GM21423 (cell line): ENCODE results near the gene RNF5.
"Not testable (repeated sequence)": the region's sequence is repeated elsewhere in the genome, so short reads cannot be mapped to it uniquely, and the experiment has no call there.

Experiments
- ATAC-seq: cut with Tn5 transposase; IDR thresholded peaks from one replicate; pipeline ENCODE4 v1.9.1; 2021; ENCODE audit warnings: mild to moderate bottlenecking, moderate library complexity; ENCODE audit not compliant: unreplicated experiment

RNF5 gene

DNA sequence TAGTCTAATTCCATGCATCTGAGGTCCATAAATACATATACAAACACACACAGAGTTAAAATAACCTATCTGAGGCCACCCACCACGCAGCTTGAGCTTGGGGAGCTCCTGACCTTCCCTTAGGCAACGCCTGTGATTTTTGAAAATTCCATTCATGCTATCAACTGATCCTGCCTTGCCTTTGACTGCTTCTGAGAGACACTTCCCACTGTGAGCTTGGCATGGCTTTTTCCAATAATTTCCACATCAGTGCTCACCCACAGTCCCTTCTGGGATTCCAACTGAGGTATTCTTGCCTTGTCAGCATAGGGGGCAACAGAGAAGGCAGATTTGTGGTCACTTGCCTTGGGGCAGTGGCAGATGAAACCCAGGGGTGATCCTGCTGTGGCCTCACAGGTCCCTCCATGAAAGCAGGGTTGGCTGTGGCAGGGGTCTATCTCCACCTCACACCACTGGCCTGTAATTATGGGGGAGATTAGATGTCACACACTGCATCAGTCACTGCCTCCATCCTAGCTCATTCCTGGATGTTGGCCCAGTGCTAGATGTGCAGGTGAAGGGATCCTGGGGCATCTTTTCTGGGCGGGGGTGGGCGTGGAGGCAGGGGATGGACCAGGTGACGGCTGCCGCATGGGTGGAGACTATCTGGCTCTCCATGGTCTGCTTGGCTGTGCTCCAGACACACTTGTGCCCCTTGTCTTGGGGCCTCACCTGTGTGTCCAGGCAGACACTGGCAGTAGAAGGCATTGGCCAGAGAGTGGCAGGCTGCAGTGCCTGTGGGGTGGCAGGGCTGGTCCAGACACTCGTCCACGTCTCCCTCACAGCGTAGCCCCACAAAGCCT lies 25.4 kb downstream of the RNF5 start:
- ATAC-seq, result no peak

DNA sequence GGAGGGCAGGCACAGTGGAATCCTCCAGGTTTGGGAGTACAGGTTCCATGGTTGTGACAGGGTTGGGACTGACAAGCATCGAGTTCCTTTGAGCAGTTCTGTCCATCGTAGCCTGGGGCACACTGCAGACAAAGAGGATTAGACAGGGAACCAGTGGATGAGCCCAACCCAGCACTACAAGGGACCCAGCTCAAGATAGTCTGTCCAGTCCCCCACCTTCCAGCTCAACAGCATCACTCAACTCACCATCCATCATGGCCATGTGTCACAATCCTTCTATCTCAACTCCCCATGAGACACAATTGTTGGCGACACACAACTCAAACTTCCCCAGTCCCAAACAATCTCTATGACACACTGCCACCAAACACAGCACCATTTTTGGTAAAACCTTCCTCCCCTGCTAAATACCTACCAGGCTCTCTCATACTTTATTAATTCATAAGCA lies 26.1 kb downstream of the RNF5 start:
- no peak for ATAC-seq

DNA sequence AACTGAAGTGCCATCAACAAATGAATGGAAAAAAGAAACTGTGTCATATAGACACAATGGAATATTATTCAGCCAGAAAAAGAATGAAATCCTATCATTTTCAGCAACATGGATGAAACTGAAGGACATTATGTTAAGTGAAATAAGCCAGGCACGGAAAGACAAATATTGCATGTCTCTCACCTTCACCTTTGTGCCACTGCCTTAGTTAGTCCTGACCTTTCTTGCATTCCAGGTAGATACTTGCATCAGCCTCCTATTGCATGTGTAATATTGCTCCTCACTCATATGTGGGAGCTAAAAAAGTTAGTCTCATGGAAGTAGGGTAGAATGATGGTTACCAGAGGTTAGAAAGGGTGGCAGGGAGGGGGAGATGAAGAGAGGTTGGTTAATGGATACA lies 30.8 kb downstream of the RNF5 start:
- ATAC-seq, result no peak

DNA sequence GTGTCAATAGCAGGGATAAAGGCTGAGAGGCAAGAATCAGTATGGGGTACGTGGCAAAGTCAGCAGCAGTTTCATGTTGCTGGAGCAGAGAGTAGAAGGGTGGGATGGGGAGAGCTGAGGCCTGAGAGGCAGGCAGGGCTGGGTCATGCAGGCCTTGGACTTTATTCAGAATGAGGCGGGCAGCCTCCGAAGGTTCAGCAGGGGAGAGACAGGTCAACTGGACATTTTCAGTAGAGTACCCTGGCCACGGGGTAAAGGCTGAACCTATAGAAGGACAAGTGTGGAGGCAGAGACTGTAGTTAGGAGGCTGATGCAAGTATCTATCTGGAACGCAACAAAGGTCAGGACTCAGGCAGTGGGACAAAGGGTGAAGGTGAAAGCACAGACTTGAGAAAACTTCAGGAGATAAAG lies 32.0 kb downstream of the RNF5 start:
- no peak for ATAC-seq

DNA sequence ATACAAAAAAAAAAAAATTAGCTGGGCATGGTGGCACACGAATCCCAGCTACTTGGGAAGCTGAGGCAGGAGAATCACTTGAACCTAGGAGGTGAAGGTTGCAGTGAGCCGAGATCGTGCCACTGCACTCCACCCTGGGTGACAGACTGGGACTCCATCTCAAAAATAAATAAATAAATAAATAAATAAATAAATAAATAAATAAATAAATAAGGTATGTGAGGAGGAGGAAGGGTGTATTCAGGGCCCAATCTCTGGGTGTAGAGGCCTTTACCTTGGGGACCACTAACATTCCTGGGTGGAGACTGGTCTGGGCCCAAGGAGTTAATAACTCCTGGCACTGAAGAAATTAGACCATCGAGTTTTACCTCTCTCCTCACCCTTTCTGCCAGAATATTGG lies 33.2 kb downstream of the RNF5 start:
- ATAC-seq, result not testable (repeated sequence)

DNA sequence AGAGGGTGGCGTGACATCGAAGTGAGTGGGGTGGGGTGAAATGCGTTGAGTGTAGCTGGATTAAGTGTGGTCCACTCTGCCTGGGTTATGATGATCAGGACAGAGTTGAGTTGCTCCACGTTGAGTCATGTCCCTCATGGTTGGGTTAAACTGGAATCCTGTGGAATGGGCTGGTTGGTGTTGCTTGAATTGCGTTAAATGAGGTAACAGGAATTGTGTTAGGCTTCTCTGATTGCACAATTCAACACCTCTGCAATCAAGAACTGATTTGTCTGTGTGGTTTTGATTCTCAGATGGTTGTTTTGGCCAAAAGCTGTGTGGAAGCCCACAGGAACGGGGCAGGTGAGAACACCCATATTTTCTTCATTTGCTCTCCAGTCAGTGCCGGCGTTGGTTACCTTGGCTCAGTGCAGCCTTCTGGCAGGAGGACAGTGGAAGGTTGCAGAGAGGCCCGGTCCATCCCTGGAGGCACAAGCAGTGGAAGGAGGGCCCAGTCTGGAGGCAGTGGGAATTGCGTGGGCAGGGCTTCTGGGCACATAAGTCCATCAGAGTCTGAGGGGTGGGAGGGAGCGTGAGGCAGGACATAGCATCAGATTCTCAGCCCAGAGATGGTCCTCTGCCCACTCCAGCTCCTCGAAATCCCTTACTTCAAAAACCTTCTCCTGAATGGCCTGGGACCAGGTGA lies 34.0 kb downstream of the RNF5 start:
- ATAC-seq, result no peak

DNA sequence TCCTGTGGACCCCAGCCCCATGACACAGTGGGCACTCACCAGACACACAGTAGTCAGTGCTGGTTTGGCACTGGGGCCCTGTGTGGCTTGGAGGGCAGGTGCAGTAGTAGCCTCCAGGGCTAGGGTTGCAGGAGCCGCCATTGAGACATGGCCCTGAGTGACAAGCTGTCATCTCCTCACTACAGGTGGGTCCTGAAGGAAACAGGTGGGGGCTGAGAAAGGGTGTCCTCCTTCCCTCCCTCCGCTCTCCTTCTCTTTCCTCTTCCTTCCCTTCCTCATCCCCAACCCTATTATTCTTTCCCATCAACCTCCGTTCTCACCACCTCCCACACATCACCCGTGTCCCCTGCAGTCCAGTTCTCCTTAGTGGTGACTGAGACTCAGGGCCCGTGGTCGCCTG lies 35.4 kb downstream of the RNF5 start:
- no peak for ATAC-seq

DNA sequence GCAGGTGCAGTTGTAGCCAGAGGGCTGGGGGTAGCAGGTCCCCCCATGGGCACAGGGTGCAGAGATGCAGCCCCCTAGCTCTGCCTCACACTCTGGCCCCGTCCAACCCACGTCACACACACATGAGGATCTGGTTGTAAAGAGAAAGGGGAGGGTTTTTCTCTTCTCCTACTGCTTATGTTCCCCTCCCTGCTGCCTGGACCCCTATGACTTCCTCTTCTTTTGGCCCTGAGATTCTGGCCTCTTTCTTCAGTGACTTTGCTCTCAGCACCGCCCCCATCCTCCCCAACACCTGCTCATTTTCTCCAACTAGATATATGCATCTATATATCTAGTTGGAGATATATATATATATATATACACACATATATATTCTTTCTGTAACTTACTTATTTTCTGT lies 35.9 kb downstream of the RNF5 start:
- ATAC-seq, result no peak

DNA sequence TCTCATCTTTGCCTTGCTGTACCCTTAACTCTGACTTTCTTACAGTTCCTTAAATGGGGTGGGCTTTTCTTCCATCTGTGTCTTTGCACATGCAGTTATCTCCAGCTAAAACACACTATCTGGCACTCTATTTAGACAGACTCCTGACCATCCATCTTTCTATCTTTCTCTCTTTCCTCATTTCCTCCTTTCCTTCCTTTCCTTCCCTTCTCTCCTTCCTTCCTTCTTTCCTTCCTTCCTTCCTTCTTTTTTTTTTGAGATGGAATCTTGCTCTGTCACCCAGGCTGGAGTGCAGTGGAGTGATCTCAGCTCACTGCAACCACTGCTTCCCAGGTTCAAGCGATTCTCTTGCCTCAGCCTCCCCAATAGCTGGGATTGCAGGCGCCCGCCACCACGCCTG lies 37.4 kb downstream of the RNF5 start:
- ATAC-seq, result no peak

DNA sequence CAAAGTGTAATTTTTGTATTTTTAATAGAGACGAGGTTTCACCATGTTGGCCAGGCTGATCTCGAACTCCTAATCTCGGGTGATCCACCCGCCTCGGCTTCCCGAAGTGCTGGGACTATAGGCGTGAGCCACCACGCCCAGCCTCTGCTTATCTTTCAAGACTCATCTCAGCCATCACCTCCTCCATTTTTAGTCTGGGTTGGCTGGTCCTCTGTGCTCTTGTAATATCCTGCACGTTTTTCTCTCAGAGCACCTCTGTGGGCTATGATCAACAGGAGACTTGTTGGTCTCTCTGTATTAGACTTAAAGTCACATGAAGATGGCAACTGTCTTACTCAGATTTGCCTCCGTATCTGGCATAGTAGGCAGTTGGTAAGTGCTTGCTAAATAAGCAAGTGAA lies 38.1 kb downstream of the RNF5 start:
- no peak for ATAC-seq

DNA sequence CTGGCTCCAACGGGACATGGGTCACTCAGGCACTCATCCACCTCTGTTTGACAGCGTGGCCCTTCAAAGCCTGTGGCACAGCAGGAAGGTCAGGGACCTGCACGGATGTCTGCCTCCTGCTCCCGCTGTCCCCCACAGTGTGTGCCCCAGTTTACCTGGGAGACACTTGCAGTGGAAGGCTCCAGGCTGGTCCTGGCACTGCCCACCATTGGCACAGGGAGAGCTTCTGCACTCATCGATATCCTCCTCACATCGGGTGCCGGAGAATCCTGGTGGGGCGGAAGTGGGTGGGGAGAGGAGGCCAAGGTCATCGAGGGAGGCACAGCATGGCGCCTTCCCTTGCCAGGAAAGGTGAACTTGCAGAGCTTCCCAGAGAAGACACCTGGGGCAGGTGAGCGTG lies 38.8 kb downstream of the RNF5 start:
- no peak for ATAC-seq

DNA sequence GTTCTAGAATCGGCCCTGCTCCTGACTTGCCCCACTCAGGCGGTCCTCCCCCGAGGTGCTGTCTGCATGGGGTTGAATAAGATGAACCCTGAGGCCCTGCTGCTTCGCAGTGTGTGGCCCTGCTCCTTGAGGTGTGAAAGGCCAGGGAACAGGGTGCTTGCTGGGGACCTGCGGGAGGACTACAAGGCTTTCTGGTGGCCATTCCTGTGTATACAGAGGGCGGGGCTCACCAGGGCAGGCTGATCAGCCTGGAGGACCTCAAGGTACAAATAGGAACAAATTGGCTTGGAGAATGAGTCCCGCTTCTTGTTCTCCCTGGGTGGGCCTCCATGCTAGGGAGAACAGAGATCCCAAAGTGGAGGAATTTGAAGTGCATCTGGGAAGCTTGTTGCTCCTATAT lies 40.0 kb downstream of the RNF5 start:
- no peak for ATAC-seq

DNA sequence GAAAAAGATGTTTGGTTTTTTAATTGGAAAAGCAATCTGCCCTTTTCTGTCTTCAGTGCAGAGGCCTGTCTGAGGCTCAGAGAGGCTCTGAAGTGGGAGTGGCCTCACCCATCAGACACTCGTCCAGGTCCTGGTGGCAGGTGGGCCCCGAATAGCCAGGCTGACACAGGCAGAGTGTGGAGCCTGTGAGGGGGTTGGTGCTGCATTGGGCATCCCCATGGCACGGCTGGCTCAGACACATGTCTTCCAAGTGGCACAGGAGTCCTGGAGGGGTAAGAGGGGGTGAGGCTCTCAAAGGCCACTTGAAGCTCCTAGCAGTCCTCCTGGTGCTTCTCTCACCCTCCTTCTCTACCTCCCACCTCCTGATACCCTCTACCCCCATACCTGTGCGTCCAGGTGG lies 41.8 kb downstream of the RNF5 start:
- ATAC-seq, result no peak

DNA sequence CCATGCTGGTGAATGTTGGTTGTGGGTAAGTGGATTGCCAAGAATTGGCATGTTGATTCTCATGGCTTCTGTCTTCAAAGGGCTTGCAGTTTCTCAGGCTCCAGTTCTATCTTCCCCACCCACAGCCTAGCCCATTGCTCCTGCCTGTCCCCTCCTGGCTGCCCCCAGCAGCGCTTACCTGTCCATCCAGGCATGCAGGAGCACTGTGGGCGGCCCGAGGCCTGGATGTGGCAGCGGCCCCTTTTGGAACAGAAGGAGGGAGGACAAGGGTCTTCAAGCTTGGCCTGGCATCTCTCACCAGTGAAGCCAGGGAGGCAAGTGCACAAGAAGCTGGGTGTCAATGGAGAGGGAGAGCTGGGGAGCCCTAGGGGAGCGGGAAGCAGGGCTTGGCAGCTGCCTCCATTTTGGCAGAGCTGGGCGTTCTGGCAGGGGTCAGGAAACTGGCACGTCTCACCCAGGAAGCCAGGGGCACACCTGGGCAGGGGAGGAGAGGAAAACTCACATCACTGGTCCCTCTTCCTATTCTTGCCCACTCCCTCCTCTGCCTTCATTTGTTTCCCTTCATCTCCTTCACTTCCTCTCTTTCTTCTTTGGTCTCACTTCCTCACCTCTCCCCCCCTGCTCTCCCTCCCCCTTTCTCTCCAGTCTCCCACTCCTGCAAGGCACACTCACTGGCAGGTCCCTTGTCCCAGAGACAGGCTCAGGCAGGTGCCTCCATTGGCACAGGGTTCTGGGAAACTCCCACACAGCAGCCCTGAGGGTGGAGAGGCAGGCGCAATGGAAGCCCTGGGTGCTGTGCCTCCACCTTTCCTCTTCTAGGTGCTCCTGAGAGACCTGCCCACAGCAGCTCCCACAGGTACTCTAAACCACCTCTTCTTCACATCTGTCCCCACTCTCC lies 44.4 kb downstream of the RNF5 start:
- no peak for ATAC-seq

DNA sequence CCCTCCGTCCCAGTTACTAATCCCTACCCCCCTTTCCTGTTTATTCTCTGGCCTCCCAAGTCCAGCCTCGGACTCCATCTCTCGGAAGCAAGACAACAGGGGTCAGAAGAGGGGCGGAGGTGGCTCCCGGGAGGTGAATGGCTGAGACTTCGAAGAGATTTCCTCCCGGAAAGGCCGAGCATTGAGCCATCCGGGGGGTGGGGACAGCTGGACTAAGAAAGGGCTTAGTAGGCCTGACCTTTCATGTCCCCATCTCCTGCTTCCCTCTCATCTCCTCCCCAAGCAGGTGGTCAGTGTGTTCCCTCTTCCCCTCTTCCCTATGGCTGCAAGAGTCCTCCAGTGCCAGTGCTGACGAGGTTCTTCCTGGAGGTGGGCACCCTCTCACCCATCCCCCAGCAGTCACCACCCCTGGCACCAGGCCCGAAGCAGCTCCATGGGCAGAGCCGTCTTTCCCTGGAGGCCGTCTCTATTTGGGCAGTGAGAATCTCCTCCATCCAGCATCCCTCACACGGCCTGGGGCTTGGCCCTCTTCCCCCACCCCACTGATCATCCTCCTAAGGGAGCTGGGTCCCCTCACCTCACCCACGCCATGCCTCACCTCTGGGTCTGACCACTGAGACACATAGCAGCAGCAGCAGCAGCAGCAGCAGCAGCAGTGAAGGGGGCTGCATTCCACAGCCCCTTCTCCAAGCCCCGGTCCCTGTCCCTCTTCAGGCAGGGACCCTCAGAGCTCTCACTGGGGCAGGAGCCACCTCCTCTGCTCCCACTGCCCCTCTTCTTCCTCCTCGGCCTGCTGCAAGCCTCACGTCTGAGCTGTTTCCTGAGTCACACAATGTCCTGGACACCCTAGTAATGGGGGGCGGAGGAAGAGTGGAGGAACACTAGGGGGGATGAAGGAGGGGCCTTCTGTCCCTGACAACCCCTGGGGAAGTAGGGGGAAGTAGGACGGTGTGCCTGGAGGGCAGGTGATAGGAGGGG lies 45.3 kb downstream of the RNF5 start, which contains the start of gene NOTCH4:
TSS of gene NOTCH4 (minus strand) at position 810 of the 978 bp plus-strand sequence. CDS start at position 671, 139 bp downstream.
- no peak for ATAC-seq

DNA sequence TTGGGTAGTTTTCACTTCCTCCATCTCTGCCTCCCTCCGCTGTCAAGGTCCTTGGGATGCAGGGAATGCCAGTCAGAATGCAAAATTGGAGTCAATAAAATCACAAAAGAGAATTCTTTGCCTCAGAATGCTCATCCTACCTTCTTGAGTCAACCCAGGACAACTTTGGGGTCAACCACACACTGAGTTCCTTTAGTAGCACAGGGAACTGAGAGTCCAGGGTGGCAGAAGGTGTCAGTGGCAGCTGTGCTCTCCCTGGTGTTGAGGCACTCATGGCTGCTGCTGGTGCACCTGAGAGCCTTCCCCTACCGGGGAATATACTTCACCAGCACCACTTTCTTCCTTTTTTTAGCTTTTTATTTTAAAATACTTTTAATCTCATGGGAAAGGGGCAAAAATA lies 46.5 kb downstream of the RNF5 start:
- no peak for ATAC-seq

DNA sequence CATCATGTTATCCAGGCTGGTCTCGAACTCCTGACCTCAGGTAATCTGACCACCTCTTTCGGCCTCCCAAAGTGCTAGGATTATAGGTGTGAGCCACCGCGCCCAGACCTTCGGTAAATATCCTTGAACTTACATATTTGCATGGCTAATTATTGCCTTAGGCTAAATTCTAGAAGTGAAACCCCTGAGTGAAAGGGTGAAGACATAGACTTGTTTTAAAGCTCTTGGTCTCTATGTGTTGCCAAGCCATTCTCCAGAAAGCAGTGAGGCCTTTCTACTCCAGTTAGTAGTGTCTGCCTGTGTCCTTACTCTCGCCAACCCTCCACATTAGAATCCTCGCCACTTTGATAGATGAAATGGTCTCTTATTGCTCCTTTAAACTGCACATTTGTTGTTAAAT lies 48.2 kb downstream of the RNF5 start:
- no peak for ATAC-seq
